Measurements from ENCODE around the gene CYB561D1. TPM values are rescaled to one million over a fixed set of nuclear protein-coding genes. Genes with fewer than 3 reads are reported as not detected.

The CYB561D1 gene
- total RNA-seq, 1 donor from 2014 or later: 13.1 TPM

DNA sequence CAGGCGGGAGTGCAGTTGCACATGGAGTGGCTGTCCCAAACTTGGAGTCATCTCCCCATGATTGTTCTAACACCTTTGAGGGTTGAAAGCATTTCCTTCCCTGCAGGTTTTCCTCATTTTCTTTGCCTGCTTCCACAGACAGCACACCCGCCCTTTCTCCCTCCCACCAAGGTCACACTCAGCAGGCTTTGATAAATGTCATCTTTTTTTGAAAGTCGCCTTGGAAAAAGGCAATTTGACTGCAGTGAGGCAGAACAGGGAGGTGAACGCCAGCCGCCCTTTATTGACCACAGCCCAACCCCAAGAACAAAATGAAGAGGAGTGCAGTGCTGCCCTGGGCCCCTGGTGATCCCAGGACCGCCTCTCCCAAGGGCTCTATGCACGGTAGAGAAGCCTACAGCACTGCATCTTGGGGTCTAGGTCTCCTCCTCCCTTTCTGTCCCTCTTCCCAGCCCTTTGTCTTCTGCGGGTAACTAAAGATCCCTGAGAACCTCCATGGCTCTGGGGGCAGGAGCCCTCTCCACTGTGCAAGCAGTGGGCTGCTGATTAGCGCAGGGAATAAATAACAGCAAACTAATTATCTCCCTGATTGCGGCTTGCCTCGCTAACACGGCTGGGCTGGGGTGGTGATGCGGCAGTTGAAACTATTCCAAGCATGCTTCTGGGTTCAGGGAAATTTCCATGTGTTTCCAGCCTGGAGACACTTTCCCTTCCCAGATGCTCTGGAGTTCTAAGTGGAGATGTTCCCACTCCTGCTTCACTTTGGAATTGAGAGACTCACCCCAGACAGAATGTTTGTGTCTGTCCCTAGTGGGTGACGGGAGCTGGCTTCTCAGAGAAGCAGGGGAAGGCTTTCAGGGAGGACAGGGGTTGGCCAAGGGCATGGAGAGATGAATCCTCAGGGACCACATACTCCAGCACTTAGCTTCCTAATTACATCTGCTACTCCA is 27.4 kb downstream of the CYB561D1 start:
- no peak for TF ChIP-seq CTCF (IDR thresholded peaks at IDR 0.05)
- no peak overlapping the region for H3K27ac ChIP-seq
- ATAC-seq: peak; percentile 12
- no peaks in the 10 kb centered on the region for H3K36me3 ChIP-seq
- no peaks in the 10 kb centered on the region for H3K4me1 ChIP-seq
- no peak overlapping the region for H3K4me3 ChIP-seq
- H3K9me3 ChIP-seq: no peaks in the 10 kb centered on the region
- no peaks in the 10 kb centered on the region for H3K27me3 ChIP-seq
- DNase-seq: no peak
- intact Hi-C loops (cut with DNase I): no loop called here

DNA sequence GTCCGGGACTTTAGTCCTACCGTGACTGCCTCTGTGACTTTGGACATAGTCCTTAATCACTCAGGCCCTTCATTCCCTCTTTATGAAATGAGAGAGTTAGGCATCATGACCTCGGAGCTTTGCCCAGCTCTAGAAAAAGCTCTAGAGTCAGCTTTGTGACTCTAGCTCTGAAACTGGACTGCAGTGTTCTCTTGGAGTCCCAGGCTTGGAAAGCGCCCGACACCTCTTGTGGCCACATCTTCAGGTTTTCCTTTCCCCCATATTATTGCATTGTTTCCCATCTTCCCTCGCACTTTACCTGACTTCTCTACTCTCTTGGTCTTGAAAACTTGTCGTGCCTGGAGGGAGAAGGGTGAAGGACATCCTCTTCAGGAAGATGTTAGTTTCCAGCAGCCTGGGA is 28.1 kb downstream of the CYB561D1 start:
- DNase-seq (no peak), ATAC-seq (no peak)
- no peak for TF ChIP-seq CTCF (IDR thresholded peaks at IDR 0.05)
- intact Hi-C loops (cut with DNase I): no loop called here
- Histone ChIP-seq H3K27me3 (no peaks in the 10 kb centered on the region), H3K36me3 (no peaks in the 10 kb centered on the region), H3K4me1 (no peaks in the 10 kb centered on the region), H3K27ac (no peak overlapping the region), H3K4me3 (no peak overlapping the region), H3K9me3 (no peaks in the 10 kb centered on the region)

GRCh38 chr1:109523706-109524105 is 29.8 kb downstream of the CYB561D1 start:
- H3K4me1 ChIP-seq: no peaks in the 10 kb centered on the region
- H3K27ac ChIP-seq: no peak overlapping the region
- no peak for DNase-seq
- no peak for TF ChIP-seq CTCF (IDR thresholded peaks at IDR 0.05)
- no peaks in the 10 kb centered on the region for H3K27me3 ChIP-seq
- no peaks in the 10 kb centered on the region for H3K9me3 ChIP-seq
- ATAC-seq: no peak
- no peak overlapping the region for H3K4me3 ChIP-seq
- intact Hi-C loops (cut with DNase I): no loop called here
- no peaks in the 10 kb centered on the region for H3K36me3 ChIP-seq

- Histone ChIP-seq H3K9me3 (no peaks in the 10 kb centered on the region), H3K27ac (no peak overlapping the region), H3K4me3 (no peak overlapping the region), H3K36me3 (no peaks in the 10 kb centered on the region), H3K27me3 (no peaks in the 10 kb centered on the region), H3K4me1 (peaks cover 3% of the 10 kb centered on the region)
- no peak for ATAC-seq
- intact Hi-C loops (cut with DNase I): no loop called here
- no peak for TF ChIP-seq CTCF (IDR thresholded peaks at IDR 0.05)
- no peak for DNase-seq
Observed at GRCh38 chr1:109527098-109527811, 33.4 kb downstream of the CYB561D1 start.

- intact Hi-C loops (cut with DNase I): no loop called here
- no peak for DNase-seq
- H3K27ac ChIP-seq: no peak overlapping the region
- no peaks in the 10 kb centered on the region for H3K36me3 ChIP-seq
- no peaks in the 10 kb centered on the region for H3K9me3 ChIP-seq
- no peak overlapping the region for H3K4me3 ChIP-seq
- no peak for ATAC-seq
- H3K4me1 ChIP-seq: peaks cover 10% of the 10 kb centered on the region
- H3K27me3 ChIP-seq: no peaks in the 10 kb centered on the region
- no peak for TF ChIP-seq CTCF (IDR thresholded peaks at IDR 0.05)
Observed at GRCh38 chr1:109527846-109528695, 34.2 kb downstream of the CYB561D1 start.

Measured in upper lobe of right lung (tissue), 1 donor.